RWPE1 (cell line): ENCODE data around the gene SLC16A4.

Experiments
- CTCF ChIA-PET: fragments of 350-600 bp; sonication (Branson Sonifier 250); formaldehyde crosslinking; extraction: SDS; loops from one replicate; lab custom pipeline; 2021; lab: Yijun Ruan, JAX
- POLR2A ChIA-PET: fragments of 400-600 bp; formaldehyde crosslinking; extraction: SDS; loops from one replicate; lab custom pipeline; 2020; ENCODE audit warnings: antibody characterized with exemption; ENCODE audit not compliant: low non-redundant PET; lab: Yijun Ruan, JAX
- DNase-seq: peaks from one replicate; pipeline ENCODE4 v3.0.0; 2012; ENCODE audit warnings: low spot score
- H3K27ac ChIP-seq: fragments of 450-650 bp; 2 replicates; pipeline ENCODE4 v1.5.1; 2017
- TF ChIP-seq, protein P1 (sequence below): fragments of 450-650 bp; conservative IDR thresholded peaks from 2 replicates; pipeline ENCODE4 v1.5.1; 2017; ENCODE audit warnings: low read depth, mild to moderate bottlenecking

SLC16A4 gene

DNA sequence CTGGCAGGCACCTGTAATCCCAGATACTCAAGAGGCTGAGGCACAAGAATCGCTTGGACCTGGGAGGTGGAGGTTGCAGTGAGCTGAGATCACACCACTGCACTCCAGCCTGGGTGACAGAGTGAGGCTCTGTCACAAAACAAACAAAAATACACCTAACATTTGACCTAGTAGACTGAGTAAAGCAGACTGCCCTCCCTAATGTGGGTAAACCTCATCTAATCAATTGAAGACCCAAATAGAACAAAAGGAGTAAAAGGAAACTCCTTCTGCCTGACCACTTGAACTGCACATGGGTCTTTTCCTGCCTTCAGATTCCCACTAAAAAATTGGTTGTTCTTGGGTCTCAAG, 70.7 kb downstream of the SLC16A4 start:
- DNase-seq = no peak
- TF ChIP-seq, protein P1, sequence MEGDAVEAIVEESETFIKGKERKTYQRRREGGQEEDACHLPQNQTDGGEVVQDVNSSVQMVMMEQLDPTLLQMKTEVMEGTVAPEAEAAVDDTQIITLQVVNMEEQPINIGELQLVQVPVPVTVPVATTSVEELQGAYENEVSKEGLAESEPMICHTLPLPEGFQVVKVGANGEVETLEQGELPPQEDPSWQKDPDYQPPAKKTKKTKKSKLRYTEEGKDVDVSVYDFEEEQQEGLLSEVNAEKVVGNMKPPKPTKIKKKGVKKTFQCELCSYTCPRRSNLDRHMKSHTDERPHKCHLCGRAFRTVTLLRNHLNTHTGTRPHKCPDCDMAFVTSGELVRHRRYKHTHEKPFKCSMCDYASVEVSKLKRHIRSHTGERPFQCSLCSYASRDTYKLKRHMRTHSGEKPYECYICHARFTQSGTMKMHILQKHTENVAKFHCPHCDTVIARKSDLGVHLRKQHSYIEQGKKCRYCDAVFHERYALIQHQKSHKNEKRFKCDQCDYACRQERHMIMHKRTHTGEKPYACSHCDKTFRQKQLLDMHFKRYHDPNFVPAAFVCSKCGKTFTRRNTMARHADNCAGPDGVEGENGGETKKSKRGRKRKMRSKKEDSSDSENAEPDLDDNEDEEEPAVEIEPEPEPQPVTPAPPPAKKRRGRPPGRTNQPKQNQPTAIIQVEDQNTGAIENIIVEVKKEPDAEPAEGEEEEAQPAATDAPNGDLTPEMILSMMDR = no peak
- no peak overlapping the region for H3K27ac ChIP-seq
- CTCF ChIA-PET = interaction anchor here (0.8 kb wide), 1 partner anchor 124 kb away, joined by 4 read pairs; no protein-coding TSS in a partner anchor
- POLR2A ChIA-PET = no interaction called here

DNA sequence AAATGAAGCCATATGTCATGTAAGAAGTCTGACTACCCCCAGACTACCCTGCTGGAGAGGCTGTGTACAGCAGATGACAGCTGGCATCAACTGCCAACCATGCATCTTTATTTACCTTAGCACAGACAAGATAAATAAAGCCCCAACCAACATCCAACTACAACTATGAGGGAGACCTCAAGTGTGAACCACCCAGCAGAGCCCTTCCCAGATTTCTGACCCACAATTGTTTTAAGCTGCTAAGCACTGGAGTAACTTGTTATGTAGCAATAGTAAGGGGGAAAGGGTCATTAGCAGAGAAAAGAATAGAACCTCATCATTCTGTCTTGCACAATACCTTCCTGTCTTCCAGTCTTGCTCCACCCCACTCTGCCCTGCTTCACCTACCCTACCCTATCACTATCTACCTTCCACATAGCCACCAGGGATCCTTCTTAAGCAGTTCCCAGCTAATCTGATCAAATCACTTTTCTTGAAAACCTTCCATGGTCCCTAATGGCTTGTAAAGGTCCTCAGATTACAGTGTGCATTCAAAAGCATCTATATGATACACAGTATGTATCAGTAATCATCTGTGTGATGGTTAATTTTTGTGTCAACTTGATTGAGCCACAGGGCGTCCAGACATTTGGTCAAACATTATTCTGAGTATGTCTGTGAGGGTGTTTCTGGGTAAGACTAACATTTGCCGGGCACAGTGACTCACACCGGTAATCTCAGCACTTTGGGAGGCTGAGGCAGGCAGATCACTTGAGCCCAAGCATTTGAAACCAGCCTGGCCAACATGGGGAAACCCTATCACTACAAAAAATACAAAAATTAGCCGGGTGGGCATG, 71.3 kb downstream of the SLC16A4 start:
- CTCF ChIA-PET = interaction anchor here (0.6 to 2.9 kb wide), 2 partner anchors 112 to 288 kb away, joined by 4 to 22 read pairs; no protein-coding TSS in a partner anchor
- H3K27ac ChIP-seq = no peak overlapping the region
- no peak for DNase-seq
- TF ChIP-seq, protein P1 = no peak
- POLR2A ChIA-PET = no interaction called here

DNA sequence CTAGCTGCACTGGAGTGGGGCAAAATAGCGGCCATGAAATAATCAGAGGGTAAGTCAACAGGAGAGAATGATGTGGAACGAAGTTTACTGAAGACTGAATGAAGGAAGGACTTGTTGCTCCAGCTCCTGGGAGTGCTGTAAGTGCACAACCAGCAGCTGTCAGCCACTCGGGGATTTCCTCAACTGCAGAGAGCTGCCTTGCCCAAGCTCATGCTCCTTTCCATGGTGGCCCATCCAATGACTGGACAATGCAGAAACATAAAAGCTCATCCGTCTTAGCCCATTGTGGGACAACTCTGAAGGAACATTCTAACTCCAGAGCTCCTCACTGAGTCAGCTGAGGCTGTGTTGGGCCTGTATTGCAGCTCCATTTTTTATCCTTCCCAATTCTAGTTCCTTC, 72.8 kb downstream of the SLC16A4 start:
- H3K27ac ChIP-seq = no peak overlapping the region
- TF ChIP-seq, protein P1 = no peak
- ChIA-PET CTCF (interaction anchor here (0.6 to 2.9 kb wide), 5 partner anchors 25 to 142 kb away, joined by 4 to 22 read pairs (median 5); no protein-coding TSS in a partner anchor), POLR2A (no interaction called here)
- DNase-seq = no peak

DNA sequence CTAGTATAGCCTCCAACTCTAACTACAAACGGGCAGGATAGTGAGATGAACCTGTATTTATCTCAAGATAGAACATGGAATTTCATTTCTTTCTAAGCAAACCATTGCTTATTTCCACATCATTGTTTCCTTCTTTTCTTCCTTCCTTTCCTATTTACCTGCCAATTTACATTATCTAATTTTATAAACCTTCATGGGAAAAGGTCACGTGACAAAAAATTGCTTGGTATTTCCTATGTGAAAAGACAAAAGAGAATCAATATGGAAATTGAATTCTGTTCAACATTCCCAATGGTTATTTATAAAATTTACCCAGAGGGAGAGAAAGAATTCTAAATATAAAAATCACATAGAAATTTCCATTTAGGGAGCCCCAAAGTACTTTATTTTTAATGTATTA, 74.1 kb downstream of the SLC16A4 start:
- CTCF ChIA-PET = interaction anchor here (0.6 to 2.9 kb wide), 6 partner anchors 22 to 179 kb away, joined by 3 to 22 read pairs (median 5); no protein-coding TSS in a partner anchor
- POLR2A ChIA-PET = no interaction called here
- no peak for DNase-seq
- TF ChIP-seq, protein P1 = no peak
- no peak overlapping the region for H3K27ac ChIP-seq
